Activated CD4-positive, alpha-beta T cell treated with anti-CD3 and anti-CD28 coated beads, Interleukin-2, amount 50 U/mL, for 48 hours (primary cell): ENCODE measurements around the gene ACOT11.

Experiments
- DNase-seq, 2 experiments: peaks; one replicate each; pipeline ENCODE4 v3.0.0-alpha.2; 2020

The ACOT11 gene

GRCh38 chr1:54593571-54594160 is 45.6 kb downstream of the ACOT11 start:
- no peak for DNase-seq

GRCh38 chr1:54594463-54594862 is 46.4 kb downstream of the ACOT11 start:
- no peak for DNase-seq

- DNase-seq, result no peak
These were observed 48.0 kb downstream of the ACOT11 start for GRCh38 chr1:54595956-54596498.

GRCh38 chr1:54596756-54597155 is 48.7 kb downstream of the ACOT11 start:
- no peak for DNase-seq

GRCh38 chr1:54597455-54598030 is 49.5 kb downstream of the ACOT11 start:
- DNase-seq, result no peak

GRCh38 chr1:54599211-54599823 is 51.3 kb downstream of the ACOT11 start:
- DNase-seq, result no peak

- DNase-seq, result no peak
These were observed 53.1 kb downstream of the ACOT11 start for GRCh38 chr1:54600947-54601721.

- no peak for DNase-seq
These were observed 53.7 kb downstream of the ACOT11 start for GRCh38 chr1:54601730-54602129.

- no peak for DNase-seq
These were observed 54.5 kb downstream of the ACOT11 start for GRCh38 chr1:54602554-54602953.

GRCh38 chr1:54603241-54603640 is 55.2 kb downstream of the ACOT11 start:
- no peak for DNase-seq

- no peak for DNase-seq
These were observed 56.0 kb downstream of the ACOT11 start for GRCh38 chr1:54604051-54604450.

GRCh38 chr1:54604572-54605370 is 56.7 kb downstream of the ACOT11 start:
- DNase-seq, result peak; percentile 5 to 17

- DNase-seq, result no peak
These were observed 58.3 kb downstream of the ACOT11 start for GRCh38 chr1:54606096-54606989.

- no peak for DNase-seq
These were observed 58.9 kb downstream of the ACOT11 start for GRCh38 chr1:54606990-54607325.

- no peak for DNase-seq
These were observed 60.0 kb downstream of the ACOT11 start for GRCh38 chr1:54607821-54608565.

GRCh38 chr1:54608566-54609230 is 60.7 kb downstream of the ACOT11 start:
- no peak for DNase-seq

- no peak for DNase-seq
These were observed 61.4 kb downstream of the ACOT11 start for GRCh38 chr1:54609301-54609921.

- DNase-seq, result no peak
These were observed 62.0 kb downstream of the ACOT11 start for GRCh38 chr1:54610048-54610447.

GRCh38 chr1:54610601-54611580 is 62.9 kb downstream of the ACOT11 start:
- no peak for DNase-seq
